Neuronal stem cell (in vitro differentiated cells): ENCODE results near the gene RPUSD4. TPM values are rescaled to one million over a fixed set of nuclear protein-coding genes. Genes with fewer than 3 reads are reported as not detected.

Source experiments
- DNase-seq: peaks from one replicate; pipeline ENCODE4 v3.0.0-alpha.2; 2013; ENCODE audit warnings: low spot score
- H2AFZ ChIP-seq: one replicate; pipeline ENCODE4 v1.6.1; 2013; ENCODE audit warnings: mild to moderate bottlenecking, low read length, inconsistent platforms
- H2AK5ac ChIP-seq: 2 replicates; pipeline ENCODE4 v1.6.1; 2013; ENCODE audit warnings: low read depth, mild to moderate bottlenecking, inconsistent platforms, low read length, moderate library complexity, mixed read lengths
- H2BK120ac ChIP-seq: 2 replicates; pipeline ENCODE4 v1.6.1; 2013; ENCODE audit warnings: low read depth, mild to moderate bottlenecking, inconsistent platforms, low read length, moderate library complexity, mixed read lengths
- H2BK12ac ChIP-seq: one replicate; pipeline ENCODE4 v1.6.1; 2013; ENCODE audit warnings: low read length, inconsistent platforms
- H2BK15ac ChIP-seq: 2 replicates; pipeline ENCODE4 v1.6.1; 2013; ENCODE audit warnings: mild to moderate bottlenecking, low read length, inconsistent platforms, mixed read lengths
- H2BK5ac ChIP-seq: one replicate; pipeline ENCODE4 v1.6.1; 2013; ENCODE audit warnings: inconsistent platforms, mild to moderate bottlenecking, low read length, moderate library complexity
- H3K14ac ChIP-seq: one replicate; pipeline ENCODE4 v1.6.1; 2013; ENCODE audit warnings: low read length, inconsistent platforms
- H3K18ac ChIP-seq: 2 replicates; pipeline ENCODE4 v1.6.1; 2013; ENCODE audit warnings: low read length, inconsistent platforms
- H3K23ac ChIP-seq: 2 replicates; pipeline ENCODE4 v1.6.1; 2013; ENCODE audit warnings: low read depth, mild to moderate bottlenecking, mixed read lengths, low read length, inconsistent platforms; ENCODE audit not compliant: poor library complexity
- H3K27ac ChIP-seq: replicated peaks from 3 replicates; pipeline ENCODE4 v1.5.1; 2013; ENCODE audit warnings: low read length, inconsistent platforms
- H3K27me3 ChIP-seq, 3 experiments: 2 replicates each; pipeline ENCODE4 v1.6.1; 2013; ENCODE audit warnings: low read length in 3 of 3, mild to moderate bottlenecking in 2 of 3, inconsistent platforms in 1 of 3, low read depth in 1 of 3, mixed read lengths in 1 of 3, moderate library complexity in 1 of 3; ENCODE audit not compliant: control insufficient read depth in 3 of 3, insufficient read depth in 3 of 3
- H3K36me3 ChIP-seq, 2 donors: replicated peaks in 1 of 2; 2 replicates each; pipeline ENCODE4 v1.6.1; 2013; ENCODE audit warnings: low read length in 2 of 2; ENCODE audit not compliant: control insufficient read depth in 2 of 2, insufficient read depth in 2 of 2
- H3K4ac ChIP-seq: 2 replicates; pipeline ENCODE4 v1.6.1; 2013; ENCODE audit warnings: inconsistent platforms, mild to moderate bottlenecking, low read length, moderate library complexity
- H3K4me1 ChIP-seq, 2 donors: 1 replicate in 1 of 2; 2 replicates in 1 of 2; pipeline ENCODE4 v1.6.1; 2013; ENCODE audit warnings: low read length in 2 of 2, low read depth in 1 of 2; ENCODE audit not compliant: control insufficient read depth in 2 of 2, insufficient read depth in 1 of 2
- H3K4me2 ChIP-seq: one replicate; pipeline ENCODE4 v1.6.1; 2013; ENCODE audit warnings: mild to moderate bottlenecking, low read length, inconsistent platforms; ENCODE audit not compliant: insufficient read depth, poor library complexity, severe bottlenecking
- H3K4me3 ChIP-seq, 2 donors: 2 replicates each; pipeline ENCODE4 v1.5.1; 2013; ENCODE audit warnings: low read length in 2 of 2, mild to moderate bottlenecking in 2 of 2, inconsistent platforms in 1 of 2, moderate library complexity in 1 of 2
- H3K79me1 ChIP-seq: one replicate; pipeline ENCODE4 v1.6.1; 2013; ENCODE audit warnings: low read depth, mild to moderate bottlenecking, inconsistent platforms, low read length, moderate library complexity
- H3K9ac ChIP-seq: one replicate; pipeline ENCODE4 v1.6.1; 2013; ENCODE audit warnings: mild to moderate bottlenecking, low read depth, low read length, inconsistent platforms; ENCODE audit not compliant: poor library complexity
- H3K9me3 ChIP-seq, 2 donors: replicated peaks in 1 of 2; 2 replicates each; pipeline versions ENCODE3 to v1.6.1; 2013; ENCODE audit warnings: low read length in 2 of 2, mild to moderate bottlenecking in 2 of 2, inconsistent platforms in 1 of 2, low read depth in 1 of 2, mixed read lengths in 1 of 2, moderate library complexity in 1 of 2; ENCODE audit not compliant: control insufficient read depth in 2 of 2, insufficient read depth in 1 of 2
- H4K8ac ChIP-seq: one replicate; pipeline ENCODE4 v1.6.1; 2013; ENCODE audit warnings: low read depth, mild to moderate bottlenecking, inconsistent platforms, low read length, moderate library complexity
- H4K91ac ChIP-seq: one replicate; pipeline ENCODE4 v1.6.1; 2013; ENCODE audit warnings: low read length, low read depth, mild to moderate bottlenecking, inconsistent platforms; ENCODE audit not compliant: poor library complexity
- WGBS, 2 donors: extraction: QIAGEN DNeasy Blood & Tissue Kit; methylation state at CpG; one replicate each; pipeline ENCODE4 v1.1.7; 2013; ENCODE audit warnings: missing lambda C conversion rate in 2 of 2, mixed read lengths in 1 of 2; ENCODE audit not compliant: insufficient read length in 2 of 2, insufficient replicate concordance in 1 of 2; ENCODE audit errors: extremely low coverage in 2 of 2; 5-methylcytosine and 5-hydroxymethylcytosine counted together
- polyA plus RNA-seq, 2 experiments: library from polyadenylated mRNA; stranded (reverse); fragments of 200-250 nt; gene quantifications; one replicate each; pipeline ENCODE4 v1.2.3, GENCODE V29; 2013

The RPUSD4 gene, protein sequence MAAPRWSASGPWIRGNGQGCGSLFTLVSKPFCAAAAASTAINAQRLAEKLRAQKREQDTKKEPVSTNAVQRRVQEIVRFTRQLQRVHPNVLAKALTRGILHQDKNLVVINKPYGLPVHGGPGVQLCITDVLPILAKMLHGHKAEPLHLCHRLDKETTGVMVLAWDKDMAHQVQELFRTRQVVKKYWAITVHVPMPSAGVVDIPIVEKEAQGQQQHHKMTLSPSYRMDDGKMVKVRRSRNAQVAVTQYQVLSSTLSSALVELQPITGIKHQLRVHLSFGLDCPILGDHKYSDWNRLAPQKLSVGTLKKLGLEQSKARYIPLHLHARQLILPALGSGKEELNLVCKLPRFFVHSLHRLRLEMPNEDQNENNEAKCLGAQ
- 22.3 TPM for polyA plus RNA-seq (2013, experiment 1 of 2)
- polyA plus RNA-seq (2013, experiment 2 of 2) = 20.9 TPM

GRCh38 chr11:126211236-126212088 is at the start of gene RPUSD4, which contains the start of gene FAM118B:
Gene RPUSD4 (minus strand): TSS chr11:126211650. CDS start chr11:126211638, 12 bp downstream.
Gene FAM118B (plus strand): TSS chr11:126211782. CDS start chr11:126235002, 23,220 bp downstream.
- H2BK120ac ChIP-seq = no peak within 1 kb of the TSS
- H4K8ac ChIP-seq = no peak within 1 kb of the TSS
- H2BK12ac ChIP-seq = no peak within 1 kb of the TSS
- peak within 1 kb of the TSS; percentile 84 for H3K9ac ChIP-seq
- H3K23ac ChIP-seq = peak within 1 kb of the TSS; percentile 66
- no CpG with 5 or more reads among the region's 62 CpGs for WGBS, 2 donors
- no peaks in the 10 kb centered on the region for H3K27me3 ChIP-seq
- no peak within 1 kb of the TSS for H3K27ac ChIP-seq
- H3K18ac ChIP-seq = peak within 1 kb of the TSS; percentile 80
- peak within 1 kb of the TSS; percentile 96 for H2AFZ ChIP-seq
- peaks cover 2% of the 10 kb centered on the region for H3K79me1 ChIP-seq
- H3K14ac ChIP-seq = no peak within 1 kb of the TSS
- H3K4me1 ChIP-seq = peaks cover 0 to 5% of the 10 kb centered on the region in 2 donors
- no peak within 1 kb of the TSS for H3K4ac ChIP-seq
- H3K4me3 ChIP-seq = peak within 1 kb of the TSS; percentile 91 to 97
- H3K4me2 ChIP-seq = peak within 1 kb of the TSS; percentile 85
- no peak within 1 kb of the TSS for H4K91ac ChIP-seq
- H3K36me3 ChIP-seq = peaks cover 11 to 37% of the 10 kb centered on the region in 2 donors
- H2BK15ac ChIP-seq = no peak within 1 kb of the TSS
- peak within 1 kb of the TSS; percentile 69 for H2BK5ac ChIP-seq
- no peak within 1 kb of the TSS for H2AK5ac ChIP-seq
- DNase-seq = peak; percentile 95
- H3K9me3 ChIP-seq = no peaks in the 10 kb centered on the region

DNA sequence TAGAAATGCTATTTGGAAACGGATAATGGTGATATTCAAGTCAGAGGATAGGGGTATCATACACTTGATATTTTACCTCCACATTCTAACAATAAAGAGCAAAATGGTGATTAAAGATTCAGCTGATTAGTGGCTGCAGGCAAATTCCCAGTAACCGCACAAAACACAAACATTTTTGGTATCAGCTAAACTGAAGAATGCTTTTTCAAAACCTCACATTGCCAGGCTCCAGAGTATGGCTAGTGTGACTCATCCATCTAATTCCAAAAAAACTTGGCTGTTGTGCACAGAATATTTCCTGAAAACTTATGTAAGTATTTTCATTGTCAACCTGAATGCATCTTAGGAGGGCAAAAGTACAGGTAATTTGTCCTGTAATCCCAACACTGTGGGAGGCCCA is 46.3 kb upstream of the RPUSD4 start:
- no peak overlapping the region for H4K91ac ChIP-seq
- no peak overlapping the region for H3K27ac ChIP-seq
- H2AK5ac ChIP-seq = no peak overlapping the region
- H3K27me3 ChIP-seq = no peaks in the 10 kb centered on the region
- H4K8ac ChIP-seq = no peak overlapping the region
- no peak overlapping the region for H2AFZ ChIP-seq
- no peak overlapping the region for H2BK120ac ChIP-seq
- WGBS, 2 donors = no CpG with 5 or more reads among the region's 2 CpGs
- no peaks in the 10 kb centered on the region for H3K4me1 ChIP-seq
- H3K18ac ChIP-seq = no peak overlapping the region
- H3K9ac ChIP-seq = no peak overlapping the region
- no peak for DNase-seq
- H2BK5ac ChIP-seq = no peak overlapping the region
- H3K4me2 ChIP-seq = no peak overlapping the region
- H2BK15ac ChIP-seq = no peak overlapping the region
- no peak overlapping the region for H3K4me3 ChIP-seq
- H3K23ac ChIP-seq = no peak overlapping the region
- H3K9me3 ChIP-seq = no peaks in the 10 kb centered on the region
- H2BK12ac ChIP-seq = no peak overlapping the region
- H3K36me3 ChIP-seq = peaks cover 18 to 84% of the 10 kb centered on the region in 2 donors
- H3K14ac ChIP-seq = no peak overlapping the region
- H3K4ac ChIP-seq = no peak overlapping the region
- H3K79me1 ChIP-seq = no peaks in the 10 kb centered on the region

DNA sequence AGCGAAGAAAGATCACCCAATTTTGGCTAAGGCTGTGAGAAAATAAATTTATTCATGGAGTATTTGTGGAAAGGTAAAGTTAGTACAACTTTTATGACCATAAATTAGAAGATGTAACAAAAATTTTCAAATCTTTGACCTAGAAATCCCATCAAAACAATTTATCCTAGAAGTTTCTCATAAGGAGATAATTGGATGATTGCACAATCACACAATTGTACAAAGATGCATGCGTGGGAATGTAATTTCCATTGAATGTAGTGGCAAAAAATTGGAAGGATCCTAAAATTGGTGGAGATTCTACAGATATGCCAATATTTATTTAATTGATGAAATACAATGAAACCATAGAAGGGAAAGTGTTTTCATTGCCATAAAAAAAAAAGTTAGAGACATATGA is 45.7 kb upstream of the RPUSD4 start:
- Histone ChIP-seq H3K18ac (no peak overlapping the region), H4K8ac (no peak overlapping the region), H3K27me3 (no peaks in the 10 kb centered on the region), H3K9ac (no peak overlapping the region), H2BK120ac (no peak overlapping the region), H2BK5ac (no peak overlapping the region), H3K4me2 (no peak overlapping the region), H2AK5ac (no peak overlapping the region), H3K79me1 (no peaks in the 10 kb centered on the region), H3K14ac (no peak overlapping the region), H3K23ac (no peak overlapping the region), H2AFZ (no peak overlapping the region), H4K91ac (no peak overlapping the region), H3K4me1 (no peaks in the 10 kb centered on the region), H3K9me3 (no peaks in the 10 kb centered on the region), H3K27ac (no peak overlapping the region), H3K36me3 (peaks cover 19 to 82% of the 10 kb centered on the region in 2 donors), H3K4ac (no peak overlapping the region), H2BK12ac (no peak overlapping the region), H2BK15ac (no peak overlapping the region), H3K4me3 (no peak overlapping the region)
- WGBS, 2 donors = no CpG with 5 or more reads among the region's 2 CpGs
- no peak for DNase-seq

DNA sequence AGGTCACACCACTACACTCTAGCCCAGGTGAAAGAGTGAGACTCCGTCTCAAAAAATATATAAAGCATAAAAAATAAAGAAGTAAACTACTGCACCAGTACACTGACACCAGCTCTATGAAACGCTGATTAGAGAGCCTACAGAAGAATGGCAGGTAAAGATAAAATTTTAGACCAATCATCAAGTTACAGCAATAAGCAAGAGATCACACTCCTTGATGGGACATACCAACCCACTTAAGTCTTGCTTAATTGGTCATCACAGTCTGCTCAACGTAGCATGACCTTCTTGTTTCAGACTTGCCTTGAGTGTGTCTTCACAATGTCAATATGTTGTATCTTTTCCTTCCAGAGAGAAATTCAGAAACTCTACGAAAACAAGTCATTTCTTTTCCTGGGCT is 44.8 kb upstream of the RPUSD4 start:
- no peak overlapping the region for H3K4me2 ChIP-seq
- no peak overlapping the region for H2BK12ac ChIP-seq
- no peaks in the 10 kb centered on the region for H3K4me1 ChIP-seq
- no peak overlapping the region for H4K91ac ChIP-seq
- no peak overlapping the region for H3K27ac ChIP-seq
- no peak overlapping the region for H3K9ac ChIP-seq
- no peak for DNase-seq
- no peak overlapping the region for H3K14ac ChIP-seq
- no peaks in the 10 kb centered on the region for H3K27me3 ChIP-seq
- peaks cover 17 to 77% of the 10 kb centered on the region in 2 donors for H3K36me3 ChIP-seq
- no peak overlapping the region for H3K4me3 ChIP-seq
- H3K79me1 ChIP-seq = no peaks in the 10 kb centered on the region
- H2AK5ac ChIP-seq = no peak overlapping the region
- no peak overlapping the region for H2BK5ac ChIP-seq
- no peak overlapping the region for H3K23ac ChIP-seq
- no peaks in the 10 kb centered on the region for H3K9me3 ChIP-seq
- H4K8ac ChIP-seq = no peak overlapping the region
- H3K4ac ChIP-seq = no peak overlapping the region
- H2BK120ac ChIP-seq = no peak overlapping the region
- H2BK15ac ChIP-seq = no peak overlapping the region
- H3K18ac ChIP-seq = no peak overlapping the region
- no peak overlapping the region for H2AFZ ChIP-seq
- no CpG with 5 or more reads among the region's 4 CpGs for WGBS, 2 donors
